Lower lobe of right lung (tissue), 2 donors: ENCODE measurements around the gene AUTS2. TPM values are rescaled to one million over a fixed set of nuclear protein-coding genes. Genes with fewer than 3 reads are reported as not detected.
"Not testable (repeated sequence)": the region's sequence is repeated elsewhere in the genome, so short reads cannot be mapped to it uniquely, and the experiment has no call there.

ENCODE experiments used
- ATAC-seq, 2 donors: fragments of 200-7000 bp; cut with Tn5 transposase; one replicate each; pipeline ENCODE4 v1.9.1; 2020 to 2022; ENCODE audit warnings: mild to moderate bottlenecking in 2 of 2, moderate library complexity in 2 of 2
- DNase-seq: peaks from one replicate; pipeline ENCODE4 v3.0.0-alpha.2; 2020
- H3K27ac ChIP-seq: fragments of 200-600 bp; one replicate; pipeline ENCODE4 v1.8.0; 2022
- H3K27me3 ChIP-seq: fragments of 200-600 bp; one replicate; pipeline ENCODE4 v1.8.0; 2022; ENCODE audit warnings: low read depth
- H3K36me3 ChIP-seq: fragments of 200-600 bp; one replicate; pipeline ENCODE4 v1.8.0; 2022; ENCODE audit warnings: mild to moderate bottlenecking
- H3K4me1 ChIP-seq: fragments of 200-600 bp; one replicate; pipeline ENCODE4 v1.8.0; 2022
- H3K4me3 ChIP-seq: fragments of 200-600 bp; one replicate; pipeline ENCODE4 v1.8.0; 2022; ENCODE audit warnings: mild to moderate bottlenecking
- H3K9me3 ChIP-seq: fragments of 200-600 bp; one replicate; pipeline ENCODE4 v1.8.0; 2022
- intact Hi-C: fragments of 100-400 bp; cut with DNase I; formaldehyde crosslinking; loops from one replicate; pipeline ENCODE4 v1.11.0; 2022
- total RNA-seq: library from RNA; stranded (reverse); fragmentation: NEBNext Ultra II Directional; extraction: Animal tissue kit (Norgen Biotek cat#: 25700); gene quantifications from one replicate; pipeline ENCODE4 v1.2.1, GENCODE V29; 2021
- TF ChIP-seq, protein P1 (sequence below): fragments of 200-600 bp; IDR thresholded peaks from one replicate; pipeline ENCODE4 v1.8.0; 2022; ENCODE audit warnings: antibody characterized with exemption, mild to moderate bottlenecking
- donor health status: DM: no; HTN: yes; CAD: no; lungs with severe emphysema.

AUTS2 gene
- total RNA-seq, 1 donor from 2014 or later, result 45.7 TPM

DNA sequence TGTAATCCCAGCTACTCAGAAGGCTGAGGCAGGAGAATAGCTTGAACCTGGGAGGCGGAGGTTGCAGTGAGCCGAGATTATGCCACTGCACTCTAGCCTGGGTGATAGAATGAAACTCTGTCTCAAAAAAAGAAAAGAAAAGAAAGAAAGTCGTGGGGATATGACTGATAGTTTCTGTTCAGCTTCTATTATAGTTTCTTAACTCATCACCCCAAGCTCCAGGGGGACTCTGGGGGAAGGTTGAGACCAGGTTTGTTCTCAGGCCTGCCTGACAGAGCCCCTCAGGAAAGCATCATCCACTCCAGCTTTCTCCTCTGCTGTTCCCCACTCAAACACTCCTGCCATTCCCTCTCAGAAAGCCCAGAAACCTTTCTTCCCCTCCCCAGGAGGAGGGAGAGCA, 991.3 kb downstream of the AUTS2 start:
- Histone ChIP-seq H3K27me3 (no peaks in the 10 kb centered on the region), H3K36me3 (no peaks in the 10 kb centered on the region), H3K4me1 (no peaks in the 10 kb centered on the region), H3K9me3 (no peaks in the 10 kb centered on the region), H3K4me3 (no peak overlapping the region), H3K27ac (no peak overlapping the region)
- DNase-seq (no peak), ATAC-seq (no peak)
- TF ChIP-seq, protein P1, sequence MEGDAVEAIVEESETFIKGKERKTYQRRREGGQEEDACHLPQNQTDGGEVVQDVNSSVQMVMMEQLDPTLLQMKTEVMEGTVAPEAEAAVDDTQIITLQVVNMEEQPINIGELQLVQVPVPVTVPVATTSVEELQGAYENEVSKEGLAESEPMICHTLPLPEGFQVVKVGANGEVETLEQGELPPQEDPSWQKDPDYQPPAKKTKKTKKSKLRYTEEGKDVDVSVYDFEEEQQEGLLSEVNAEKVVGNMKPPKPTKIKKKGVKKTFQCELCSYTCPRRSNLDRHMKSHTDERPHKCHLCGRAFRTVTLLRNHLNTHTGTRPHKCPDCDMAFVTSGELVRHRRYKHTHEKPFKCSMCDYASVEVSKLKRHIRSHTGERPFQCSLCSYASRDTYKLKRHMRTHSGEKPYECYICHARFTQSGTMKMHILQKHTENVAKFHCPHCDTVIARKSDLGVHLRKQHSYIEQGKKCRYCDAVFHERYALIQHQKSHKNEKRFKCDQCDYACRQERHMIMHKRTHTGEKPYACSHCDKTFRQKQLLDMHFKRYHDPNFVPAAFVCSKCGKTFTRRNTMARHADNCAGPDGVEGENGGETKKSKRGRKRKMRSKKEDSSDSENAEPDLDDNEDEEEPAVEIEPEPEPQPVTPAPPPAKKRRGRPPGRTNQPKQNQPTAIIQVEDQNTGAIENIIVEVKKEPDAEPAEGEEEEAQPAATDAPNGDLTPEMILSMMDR, result no peak
- intact Hi-C loops, result no loop called here

DNA sequence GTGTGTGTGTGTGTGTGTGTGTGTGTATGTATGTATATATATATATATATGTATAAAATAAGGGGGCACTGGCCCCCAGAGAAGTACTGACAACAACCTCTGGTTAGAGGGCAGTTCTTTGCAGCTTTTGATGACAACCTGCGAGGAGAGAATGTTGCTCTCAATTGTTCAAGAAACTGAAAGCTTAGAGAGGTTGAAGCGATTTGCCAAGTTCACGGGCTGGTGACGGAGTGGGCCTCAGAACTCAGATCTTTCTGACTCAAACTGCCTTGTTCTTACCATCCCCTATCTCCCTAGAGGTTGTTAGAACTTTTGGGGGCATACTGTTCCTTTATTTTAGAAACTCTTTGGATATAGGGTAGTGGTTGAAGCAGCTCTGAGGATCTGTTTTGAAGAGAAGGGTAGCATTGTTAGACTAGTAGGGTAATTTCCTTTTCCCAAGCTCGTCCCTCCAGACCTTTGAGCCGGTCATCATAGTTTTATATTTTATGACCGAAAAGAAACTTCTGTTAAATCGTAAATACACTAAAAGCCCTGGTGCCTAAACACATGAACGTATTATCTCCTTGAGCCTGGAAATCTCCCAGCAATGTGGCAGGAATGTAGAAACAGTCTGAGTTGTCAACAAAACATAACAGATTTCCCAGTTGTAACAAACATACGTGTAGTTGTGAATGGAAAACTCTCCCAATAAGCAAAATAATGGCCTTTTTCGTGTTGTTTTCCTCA, 992.0 kb downstream of the AUTS2 start:
- no peak overlapping the region for H3K27ac ChIP-seq
- H3K9me3 ChIP-seq, result no peaks in the 10 kb centered on the region
- intact Hi-C loops, result no loop called here
- H3K36me3 ChIP-seq, result no peaks in the 10 kb centered on the region
- no peak for DNase-seq
- ATAC-seq, result no peak
- peaks cover 4% of the 10 kb centered on the region for H3K27me3 ChIP-seq
- no peaks in the 10 kb centered on the region for H3K4me1 ChIP-seq
- TF ChIP-seq, protein P1, result no peak
- no peak overlapping the region for H3K4me3 ChIP-seq

DNA sequence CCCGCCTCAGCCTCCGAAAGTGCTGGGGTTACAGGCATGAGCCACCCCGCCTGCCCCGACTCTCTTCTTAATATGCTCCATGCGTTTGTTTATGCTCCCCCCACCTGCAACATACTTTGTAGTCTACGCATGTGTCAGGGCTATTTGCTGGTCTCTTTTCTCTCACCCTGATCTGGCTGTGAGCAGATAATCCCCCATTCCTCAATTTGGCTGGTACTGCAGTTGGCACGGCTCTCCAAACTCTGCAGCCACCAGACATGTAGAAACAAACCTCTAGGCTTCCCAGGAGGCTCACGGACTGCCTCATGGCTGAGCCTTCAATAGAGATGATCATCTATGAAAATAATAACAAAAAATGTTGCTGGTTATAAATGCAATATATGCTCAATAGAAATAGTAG, 993.4 kb downstream of the AUTS2 start:
- no peak for ATAC-seq

DNA sequence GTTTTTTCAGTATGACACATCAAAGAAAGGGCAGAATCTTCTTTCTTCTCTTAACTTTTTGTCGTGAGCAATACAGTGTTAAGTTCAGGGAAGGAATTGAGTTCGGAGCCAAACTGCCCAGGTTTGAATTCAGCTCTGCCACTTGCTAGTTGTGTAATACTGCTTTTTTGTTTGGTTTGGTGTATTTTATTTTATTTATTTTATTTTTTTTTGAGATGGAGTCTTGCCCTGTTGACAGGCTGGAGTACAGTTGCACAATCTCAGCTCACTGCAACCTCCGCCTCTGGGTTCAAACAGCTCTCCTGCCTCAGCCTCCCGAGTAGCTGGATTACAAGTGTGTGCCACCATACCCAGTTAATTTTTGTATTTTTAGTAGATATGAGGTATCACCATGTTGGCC, 993.9 kb downstream of the AUTS2 start:
- H3K27me3 ChIP-seq, result peaks cover 18% of the 10 kb centered on the region
- ATAC-seq (no peak), DNase-seq (no peak)
- intact Hi-C loops, result no loop called here
- no peaks in the 10 kb centered on the region for H3K36me3 ChIP-seq
- TF ChIP-seq, protein P1, result no peak
- no peak overlapping the region for H3K27ac ChIP-seq
- no peak overlapping the region for H3K4me3 ChIP-seq
- H3K9me3 ChIP-seq, result no peaks in the 10 kb centered on the region
- H3K4me1 ChIP-seq, result no peaks in the 10 kb centered on the region

More for the DNA sequence above, 993.4 kb downstream of the AUTS2 start:
- TF ChIP-seq, protein P1, result no peak
- intact Hi-C loops, result no loop called here
- no peak overlapping the region for H3K27ac ChIP-seq
- no peak overlapping the region for H3K4me3 ChIP-seq
- H3K27me3 ChIP-seq, result peaks cover 18% of the 10 kb centered on the region
- no peak for DNase-seq
- no peaks in the 10 kb centered on the region for H3K9me3 ChIP-seq
- H3K36me3 ChIP-seq, result no peaks in the 10 kb centered on the region
- no peaks in the 10 kb centered on the region for H3K4me1 ChIP-seq

DNA sequence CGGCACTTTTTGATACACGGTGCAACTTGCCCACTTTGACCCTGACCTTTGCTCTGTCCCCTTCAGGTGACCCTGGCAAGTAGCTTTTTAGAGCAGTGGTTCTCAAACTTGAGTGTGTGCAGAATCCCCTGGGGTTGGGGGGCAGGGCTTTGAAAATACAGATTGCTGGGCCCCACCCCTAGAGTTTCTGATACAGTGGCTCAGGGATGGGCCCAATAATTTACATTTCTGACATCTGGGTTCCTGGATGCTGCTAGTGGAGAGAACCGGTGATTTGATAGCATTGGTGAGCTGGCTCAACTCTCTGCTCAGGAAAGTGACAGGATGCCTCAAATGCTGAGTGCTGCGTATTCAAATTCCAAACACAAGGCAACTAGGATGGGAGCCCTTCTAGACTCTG, 995.9 kb downstream of the AUTS2 start:
- H3K27me3 ChIP-seq, result peaks cover 18% of the 10 kb centered on the region
- H3K27ac ChIP-seq, result no peak overlapping the region
- TF ChIP-seq, protein P1, result no peak
- no peaks in the 10 kb centered on the region for H3K36me3 ChIP-seq
- intact Hi-C loops, result no loop called here
- H3K4me3 ChIP-seq, result no peak overlapping the region
- no peaks in the 10 kb centered on the region for H3K4me1 ChIP-seq
- no peak for ATAC-seq
- H3K9me3 ChIP-seq, result no peaks in the 10 kb centered on the region
- DNase-seq, result no peak

DNA sequence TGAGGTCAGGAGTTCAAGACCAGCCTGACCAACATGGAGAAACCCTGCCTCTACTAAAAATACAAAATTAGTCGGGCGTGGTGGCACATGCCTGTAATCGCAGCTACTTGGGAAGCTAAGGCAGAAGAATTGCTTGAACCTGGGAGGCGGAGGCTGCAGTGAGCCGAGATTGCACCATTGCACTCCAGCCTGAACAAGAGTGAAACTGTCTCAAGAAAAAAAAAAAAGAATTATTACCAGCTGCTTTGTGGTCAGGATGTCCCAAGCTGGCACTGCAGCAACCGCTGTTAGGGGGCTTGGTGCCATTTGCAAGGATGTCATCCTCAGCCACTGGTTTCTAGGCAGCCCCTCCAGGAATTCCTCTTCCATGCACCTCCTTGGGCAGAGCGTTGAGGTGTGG, 996.6 kb downstream of the AUTS2 start:
- intact Hi-C loops, DNase-seq, H3K4me1 ChIP-seq, H3K36me3 ChIP-seq, H3K9me3 ChIP-seq, H3K4me3 ChIP-seq, H3K27ac ChIP-seq, ATAC-seq: not testable (repeated sequence)
- H3K27me3 ChIP-seq, result peaks cover 18% of the 10 kb centered on the region
